ENCODE measurements around the gene PKIG.

DNA sequence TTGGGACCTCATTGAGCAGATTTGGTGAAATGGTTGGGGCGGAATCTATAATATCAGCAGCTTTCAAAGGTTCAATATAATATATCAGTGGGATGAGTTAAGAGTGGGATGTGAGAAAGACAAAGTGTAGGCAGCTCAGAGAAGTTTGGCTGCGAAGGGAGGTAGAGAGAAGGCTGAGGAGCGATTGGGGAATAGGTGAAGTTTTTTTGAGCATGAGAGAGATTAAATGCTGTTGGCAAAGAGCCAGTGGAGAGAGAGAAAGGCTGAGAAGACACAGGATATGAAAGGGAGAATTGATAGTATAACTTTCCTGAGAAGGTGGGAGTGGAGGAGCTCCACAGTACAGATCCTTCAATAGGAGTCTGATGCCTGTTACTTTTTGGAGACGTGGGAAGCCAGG is 48.5 kb upstream of the PKIG start:
- no peak for TF ChIP-seq FOXP2 (optimal IDR thresholded peaks at IDR 0.05; ENCODE audit: borderline replicate concordance, extremely low read depth, extremely low read length, insufficient read depth)
- TF ChIP-seq POLR2AphosphoS5 (IDR thresholded peaks at IDR 0.05; ENCODE audit: low read depth, low read length), result no peak
- no peak for TF ChIP-seq SIN3A (IDR thresholded peaks at IDR 0.05; ENCODE audit: borderline replicate concordance, insufficient read depth, low read length)
- TF ChIP-seq TAF1 (IDR thresholded peaks at IDR 0.05; ENCODE audit: borderline replicate concordance, insufficient read depth, low read length), result no peak
